ENCODE measurements around the gene KRT20.
"Not testable (repeated sequence)": the region's sequence is repeated elsewhere in the genome, so short reads cannot be mapped to it uniquely, and the experiment has no call there.

Gene KRT20

GRCh38 chr17:40926341-40926740 lies 41.3 kb upstream of the KRT20 start:
- Histone ChIP-seq H4K20me1 (ENCODE audit: insufficient read depth, low read length, poor library complexity, severe bottlenecking) (no peaks in the 10 kb centered on the region), H3K9me2 (replicated peaks; ENCODE audit: low read depth, low read length) (no peaks in the 10 kb centered on the region), H3F3A (ENCODE audit: low read depth) (no peaks in the 10 kb centered on the region), H3K9me3 (ENCODE audit: insufficient read depth, low read depth, low read length) (no peaks in the 10 kb centered on the region), H3K9ac (ENCODE audit: low read depth, low read length, poor library complexity, severe bottlenecking) (no peak overlapping the region), H3K79me2 (ENCODE audit: insufficient read depth, low read length) (no peaks in the 10 kb centered on the region), H3K4me1 (ENCODE audit: insufficient read depth, low read length, poor library complexity, severe bottlenecking) (no peaks in the 10 kb centered on the region), H2AFZ (ENCODE audit: low read length) (no peak overlapping the region), H3K4me3 (ENCODE audit: low read length, poor library complexity, severe bottlenecking) (no peak overlapping the region), H3K27me3 (ENCODE audit: insufficient read depth, low read length, poor library complexity, severe bottlenecking) (peaks cover 6% of the 10 kb centered on the region), H3K36me3 (ENCODE audit: insufficient read depth, low read length) (no peaks in the 10 kb centered on the region), H3K4me2 (ENCODE audit: low read depth, low read length, poor library complexity, severe bottlenecking) (no peak overlapping the region)
- TF ChIP-seq CTCF (conservative IDR thresholded peaks at IDR 0.05; ENCODE audit: low read length), result no peak

- no peak overlapping the region for H3K4me3 ChIP-seq (ENCODE audit: low read length, poor library complexity, severe bottlenecking)
Observed at GRCh38 chr17:40922239-40922638, 37.2 kb upstream of the KRT20 start.

GRCh38 chr17:40921026-40921425 lies 36.0 kb upstream of the KRT20 start:
- Histone ChIP-seq H4K20me1 (ENCODE audit: insufficient read depth, low read length, poor library complexity, severe bottlenecking) (no peaks in the 10 kb centered on the region), H3K9me2 (replicated peaks; ENCODE audit: low read depth, low read length) (no peaks in the 10 kb centered on the region), H3K4me3 (ENCODE audit: low read length, poor library complexity, severe bottlenecking) (no peak overlapping the region), H3F3A (ENCODE audit: low read depth) (no peaks in the 10 kb centered on the region), H3K79me2 (ENCODE audit: insufficient read depth, low read length) (no peaks in the 10 kb centered on the region), H2AFZ (ENCODE audit: low read length) (no peak overlapping the region), H3K36me3 (ENCODE audit: insufficient read depth, low read length) (no peaks in the 10 kb centered on the region), H3K9ac (ENCODE audit: low read depth, low read length, poor library complexity, severe bottlenecking) (no peak overlapping the region), H3K4me1 (ENCODE audit: insufficient read depth, low read length, poor library complexity, severe bottlenecking) (no peaks in the 10 kb centered on the region), H3K9me3 (ENCODE audit: insufficient read depth, low read depth, low read length) (no peaks in the 10 kb centered on the region), H3K27me3 (ENCODE audit: insufficient read depth, low read length, poor library complexity, severe bottlenecking) (peaks cover 6% of the 10 kb centered on the region), H3K4me2 (ENCODE audit: low read depth, low read length, poor library complexity, severe bottlenecking) (no peak overlapping the region)
- TF ChIP-seq CTCF (conservative IDR thresholded peaks at IDR 0.05; ENCODE audit: low read length) (no peak), EZH2phosphoT487 (IDR thresholded peaks at IDR 0.05; ENCODE audit: borderline replicate concordance) (no peak)

More at GRCh38 chr17:40922239-40922638, 37.2 kb upstream of the KRT20 start:
- H3K9ac ChIP-seq (ENCODE audit: low read depth, low read length, poor library complexity, severe bottlenecking), result no peak overlapping the region
- no peaks in the 10 kb centered on the region for H3K9me3 ChIP-seq (ENCODE audit: insufficient read depth, low read depth, low read length)
- H4K20me1 ChIP-seq (ENCODE audit: insufficient read depth, low read length, poor library complexity, severe bottlenecking), result no peaks in the 10 kb centered on the region
- TF ChIP-seq EZH2phosphoT487 (IDR thresholded peaks at IDR 0.05; ENCODE audit: borderline replicate concordance) (no peak), CTCF (conservative IDR thresholded peaks at IDR 0.05; ENCODE audit: low read length) (no peak)
- no peaks in the 10 kb centered on the region for H3K79me2 ChIP-seq (ENCODE audit: insufficient read depth, low read length)
- H2AFZ ChIP-seq (ENCODE audit: low read length), result no peak overlapping the region
- H3K4me1 ChIP-seq (ENCODE audit: insufficient read depth, low read length, poor library complexity, severe bottlenecking), result no peaks in the 10 kb centered on the region
- H3K36me3 ChIP-seq (ENCODE audit: insufficient read depth, low read length), result no peaks in the 10 kb centered on the region
- no peaks in the 10 kb centered on the region for H3K9me2 ChIP-seq (replicated peaks; ENCODE audit: low read depth, low read length)
- H3F3A ChIP-seq (ENCODE audit: low read depth), result no peaks in the 10 kb centered on the region
- H3K4me2 ChIP-seq (ENCODE audit: low read depth, low read length, poor library complexity, severe bottlenecking), result no peak overlapping the region
- H3K27me3 ChIP-seq (ENCODE audit: insufficient read depth, low read length, poor library complexity, severe bottlenecking), result peaks cover 6% of the 10 kb centered on the region

- not testable (repeated sequence) for H3K4me2 ChIP-seq (ENCODE audit: low read depth, low read length, poor library complexity, severe bottlenecking); H3K36me3 ChIP-seq (ENCODE audit: insufficient read depth, low read length); H3K9ac ChIP-seq (ENCODE audit: low read depth, low read length, poor library complexity, severe bottlenecking); H3F3A ChIP-seq (ENCODE audit: low read depth); H4K20me1 ChIP-seq (ENCODE audit: insufficient read depth, low read length, poor library complexity, severe bottlenecking); H3K27me3 ChIP-seq (ENCODE audit: insufficient read depth, low read length, poor library complexity, severe bottlenecking); H2AFZ ChIP-seq (ENCODE audit: low read length); H3K9me2 ChIP-seq (replicated peaks; ENCODE audit: low read depth, low read length); H3K4me1 ChIP-seq (ENCODE audit: insufficient read depth, low read length, poor library complexity, severe bottlenecking); H3K9me3 ChIP-seq (ENCODE audit: insufficient read depth, low read depth, low read length); H3K79me2 ChIP-seq (ENCODE audit: insufficient read depth, low read length); H3K4me3 ChIP-seq (ENCODE audit: low read length, poor library complexity, severe bottlenecking)
Observed at GRCh38 chr17:40917116-40917515, 32.1 kb upstream of the KRT20 start.
